Effector CD4-positive, alpha-beta T cell (primary cell): ENCODE data around the gene NLGN1.
"Not testable (repeated sequence)": the region's sequence is repeated elsewhere in the genome, so short reads cannot be mapped to it uniquely, and the experiment has no call there.

Experiments
- DNase-seq: peaks from one replicate; pipeline ENCODE4 v3.0.0-alpha.2; 2020

Gene NLGN1

GRCh38 chr3:174193604-174194003 is 796.1 kb downstream of the NLGN1 start:
- no peak for DNase-seq

- DNase-seq = no peak
These were observed 799.9 kb downstream of the NLGN1 start for GRCh38 chr3:174197416-174197815.

- DNase-seq = no peak
These were observed 800.7 kb downstream of the NLGN1 start for GRCh38 chr3:174198199-174198598.

- no peak for DNase-seq
These were observed 802.2 kb downstream of the NLGN1 start for GRCh38 chr3:174199696-174200095.

- no peak for DNase-seq
These were observed 804.6 kb downstream of the NLGN1 start for GRCh38 chr3:174202116-174202515.

GRCh38 chr3:174202561-174202960 is 805.0 kb downstream of the NLGN1 start:
- no peak for DNase-seq

GRCh38 chr3:174204765-174205164 is 807.2 kb downstream of the NLGN1 start:
- no peak for DNase-seq

- no peak for DNase-seq
These were observed 809.2 kb downstream of the NLGN1 start for GRCh38 chr3:174206607-174207192.

- DNase-seq = no peak
These were observed 810.6 kb downstream of the NLGN1 start for GRCh38 chr3:174208161-174208560.

- not testable (repeated sequence) for DNase-seq
These were observed 814.4 kb downstream of the NLGN1 start for GRCh38 chr3:174211896-174212295.

- no peak for DNase-seq
These were observed 817.9 kb downstream of the NLGN1 start for GRCh38 chr3:174215456-174215855.

GRCh38 chr3:174216019-174216418 is 818.5 kb downstream of the NLGN1 start:
- no peak for DNase-seq

GRCh38 chr3:174216946-174217718 is 819.6 kb downstream of the NLGN1 start:
- DNase-seq = no peak

- no peak for DNase-seq
These were observed 820.5 kb downstream of the NLGN1 start for GRCh38 chr3:174218016-174218415.

GRCh38 chr3:174219738-174220137 is 822.2 kb downstream of the NLGN1 start:
- DNase-seq = no peak

- no peak for DNase-seq
These were observed 823.4 kb downstream of the NLGN1 start for GRCh38 chr3:174220775-174221554.

- no peak for DNase-seq
These were observed 825.5 kb downstream of the NLGN1 start for GRCh38 chr3:174223042-174223441.

- no peak for DNase-seq
These were observed 826.1 kb downstream of the NLGN1 start for GRCh38 chr3:174223626-174224025.

GRCh38 chr3:174229916-174230315 is 832.4 kb downstream of the NLGN1 start:
- DNase-seq = no peak

GRCh38 chr3:174232028-174232657 is 834.6 kb downstream of the NLGN1 start:
- not testable (repeated sequence) for DNase-seq

- no peak for DNase-seq
These were observed 835.3 kb downstream of the NLGN1 start for GRCh38 chr3:174232658-174233429.

GRCh38 chr3:174233511-174233910 is 836.0 kb downstream of the NLGN1 start:
- no peak for DNase-seq
